Activated CD4-positive, alpha-beta memory T cell treated with anti-CD3 and anti-CD28 coated beads, Interleukin-2, amount 10 ng/mL, durations not matched to agents 7 days and 5 days (primary cell): Measurements from ENCODE around the gene NPC1L1. TPM values are rescaled to one million over a fixed set of nuclear protein-coding genes. Genes with fewer than 3 reads are reported as not detected.
A peak's percentile ranks its signal among the peaks of the same experiment; 100 is the strongest.

Source experiments
- CTCF ChIA-PET: fragments of 350-600 bp; sonication (Branson Sonifier 250); formaldehyde crosslinking; loops from one replicate; lab custom pipeline; 2021; ENCODE audit warnings: antibody characterized with exemption, inconsistent platforms; lab: Charles Lee
- POLR2A ChIA-PET: fragments of 350-600 bp; sonication (Branson Sonifier 250); formaldehyde crosslinking; loops from one replicate; lab custom pipeline; 2021; ENCODE audit warnings: antibody characterized with exemption; lab: Charles Lee
- DNase-seq: peaks from one replicate; pipeline ENCODE4 v3.0.0-alpha.2; 2020
- H3K27ac Mint-ChIP-seq: one replicate; pipeline ENCODE4 v1.8.0; 2021; ENCODE audit warnings: mild to moderate bottlenecking, mixed read lengths
- H3K27me3 Mint-ChIP-seq: one replicate; pipeline ENCODE4 v1.8.0; 2021; ENCODE audit warnings: mixed read lengths
- H3K36me3 Mint-ChIP-seq: one replicate; pipeline ENCODE4 v1.8.0; 2021; ENCODE audit warnings: low read depth, mixed read lengths
- H3K4me1 Mint-ChIP-seq: one replicate; pipeline ENCODE4 v1.8.0; 2021; ENCODE audit warnings: mixed read lengths
- H3K4me3 Mint-ChIP-seq: one replicate; pipeline ENCODE4 v1.8.0; 2021; ENCODE audit warnings: mild to moderate bottlenecking, mixed read lengths
- H3K9me3 Mint-ChIP-seq: one replicate; pipeline ENCODE4 v1.8.0; 2021; ENCODE audit warnings: mixed read lengths
- total RNA-seq, 2 experiments: library from RNA; stranded (reverse); gene quantifications; one replicate each; pipeline ENCODE4 v1.2.3, GENCODE V29; 2021

The NPC1L1 gene
- total RNA-seq, 2 experiments from 2014 or later, result not detected

DNA sequence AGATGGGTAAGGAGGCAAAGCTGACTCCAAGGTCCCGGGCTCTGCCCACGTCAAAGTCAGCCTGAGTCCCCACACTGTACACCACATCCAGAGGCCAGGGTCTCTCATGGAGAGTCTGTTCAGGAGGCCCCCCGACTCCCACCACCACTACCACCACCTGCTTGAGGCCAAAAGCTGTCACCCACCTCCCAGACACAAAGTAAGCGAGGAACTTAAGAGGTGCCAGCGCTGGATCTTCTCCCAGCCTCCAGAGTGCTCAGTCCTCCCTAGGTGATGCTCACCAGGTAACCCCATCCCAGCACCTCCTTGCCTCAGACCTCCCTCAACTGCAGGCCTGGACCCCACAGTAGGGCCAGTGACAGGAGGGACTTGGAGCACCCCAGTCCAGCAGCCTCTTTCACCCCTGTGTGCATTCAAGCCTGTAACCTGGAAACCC is 520 bp downstream of the NPC1L1 start:
- Mint-ChIP-seq H3K4me3 (no peak overlapping the region), H3K9me3 (no peaks in the 10 kb centered on the region), H3K36me3 (no peaks in the 10 kb centered on the region), H3K27ac (no peak overlapping the region), H3K27me3 (no peaks in the 10 kb centered on the region), H3K4me1 (no peaks in the 10 kb centered on the region)
- CTCF ChIA-PET, result interaction anchor here (1.6 kb wide), 1 partner anchor 25 kb away, joined by 4 read pairs; no protein-coding TSS in a partner anchor
- DNase-seq, result no peak
- POLR2A ChIA-PET, result no interaction called here

DNA sequence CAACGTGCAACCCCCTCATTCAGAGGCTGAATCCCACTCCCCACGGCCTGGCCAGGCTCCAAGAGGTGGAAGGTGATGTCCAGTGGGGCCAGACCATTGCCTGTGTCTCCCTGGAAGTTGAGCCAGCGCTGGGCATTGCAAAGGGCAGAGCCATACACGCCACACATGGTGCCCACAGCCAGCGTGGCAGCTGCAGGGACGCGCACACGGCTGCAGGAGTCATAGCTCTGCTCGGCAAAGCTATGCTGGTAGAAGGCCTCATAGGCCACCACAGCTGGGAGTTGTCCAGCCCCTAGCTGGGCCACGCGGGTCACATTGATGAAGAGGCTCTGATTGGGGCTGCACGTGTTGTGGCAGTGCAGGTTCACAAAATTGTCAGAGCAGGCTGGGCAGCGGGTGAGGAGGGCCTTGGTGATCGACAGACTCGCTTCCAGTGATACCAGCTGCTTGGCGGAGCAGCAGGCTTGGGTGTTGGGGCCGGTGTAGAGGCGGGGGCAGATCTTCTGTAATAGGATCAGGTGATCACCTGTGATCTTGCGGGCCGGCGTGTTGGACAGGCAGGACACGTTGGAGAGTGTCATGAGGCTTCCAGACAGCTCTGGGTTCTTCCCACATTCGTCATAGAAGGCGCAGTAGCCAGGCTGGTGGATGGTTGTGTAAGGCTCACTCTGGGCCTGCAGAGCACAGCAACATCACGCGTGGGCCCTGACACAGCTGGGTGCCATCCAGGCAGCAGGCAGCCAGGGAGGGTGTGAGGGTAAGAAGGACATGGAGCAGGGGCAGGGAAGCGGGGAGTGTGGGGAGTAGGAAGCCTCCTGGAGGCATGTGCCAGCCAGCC is 1.2 kb downstream of the NPC1L1 start:
- CTCF ChIA-PET, result interaction anchor here (1.6 kb wide), 1 partner anchor 26 kb away, joined by 4 read pairs; no protein-coding TSS in a partner anchor
- Mint-ChIP-seq H3K4me3 (no peak overlapping the region), H3K27ac (no peak overlapping the region), H3K4me1 (no peaks in the 10 kb centered on the region), H3K9me3 (no peaks in the 10 kb centered on the region), H3K27me3 (no peaks in the 10 kb centered on the region), H3K36me3 (no peaks in the 10 kb centered on the region)
- POLR2A ChIA-PET, result no interaction called here
- no peak for DNase-seq

DNA sequence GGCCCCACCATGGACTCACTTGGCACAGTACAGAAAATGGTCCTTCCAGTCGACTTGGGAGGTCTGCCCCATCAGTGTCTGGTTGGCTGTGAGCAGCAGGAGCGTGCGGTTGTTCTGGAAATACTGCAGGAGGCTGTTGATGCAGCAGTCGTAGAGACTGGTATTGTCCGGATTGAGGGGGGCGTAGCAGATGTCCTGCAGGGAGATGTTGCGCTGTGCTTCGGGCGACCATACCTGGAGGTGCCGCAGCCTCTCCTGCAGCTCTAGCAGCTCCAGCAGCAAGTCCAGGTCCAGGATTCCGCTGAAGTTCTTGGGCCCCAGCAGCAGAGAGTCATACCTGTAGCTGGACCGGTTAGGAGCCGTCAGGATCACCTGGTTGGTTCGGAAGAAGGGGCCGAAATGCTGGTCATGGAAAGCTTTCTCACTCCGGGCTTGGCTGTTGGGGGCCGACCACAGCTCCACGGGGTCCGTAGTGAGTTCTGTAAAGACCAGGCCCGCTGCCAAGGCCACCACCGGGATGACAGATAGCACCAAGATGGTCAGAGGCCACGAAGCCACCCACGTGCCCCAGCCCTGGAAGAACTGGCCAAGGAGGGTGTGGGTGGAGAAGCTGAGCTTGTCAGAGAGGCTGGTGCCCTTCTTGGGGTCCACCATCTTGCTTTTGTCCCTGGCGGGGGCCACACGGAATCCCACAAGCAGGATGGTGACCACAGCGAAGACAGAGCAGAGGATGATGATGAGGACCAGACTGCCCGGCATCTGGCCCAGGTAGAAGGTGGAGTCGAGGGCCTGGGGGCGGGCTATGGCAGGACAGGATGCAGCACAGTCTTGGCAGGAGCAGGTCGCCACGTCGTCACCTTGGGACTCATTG is 2.1 kb downstream of the NPC1L1 start:
- Mint-ChIP-seq H3K4me1 (no peaks in the 10 kb centered on the region), H3K36me3 (no peaks in the 10 kb centered on the region), H3K27ac (no peak overlapping the region), H3K9me3 (no peaks in the 10 kb centered on the region), H3K27me3 (no peaks in the 10 kb centered on the region), H3K4me3 (no peak overlapping the region)
- POLR2A ChIA-PET, result no interaction called here
- DNase-seq, result no peak
- CTCF ChIA-PET, result interaction anchor here (1.6 kb wide), 1 partner anchor 27 kb away, joined by 4 read pairs; no protein-coding TSS in a partner anchor

DNA sequence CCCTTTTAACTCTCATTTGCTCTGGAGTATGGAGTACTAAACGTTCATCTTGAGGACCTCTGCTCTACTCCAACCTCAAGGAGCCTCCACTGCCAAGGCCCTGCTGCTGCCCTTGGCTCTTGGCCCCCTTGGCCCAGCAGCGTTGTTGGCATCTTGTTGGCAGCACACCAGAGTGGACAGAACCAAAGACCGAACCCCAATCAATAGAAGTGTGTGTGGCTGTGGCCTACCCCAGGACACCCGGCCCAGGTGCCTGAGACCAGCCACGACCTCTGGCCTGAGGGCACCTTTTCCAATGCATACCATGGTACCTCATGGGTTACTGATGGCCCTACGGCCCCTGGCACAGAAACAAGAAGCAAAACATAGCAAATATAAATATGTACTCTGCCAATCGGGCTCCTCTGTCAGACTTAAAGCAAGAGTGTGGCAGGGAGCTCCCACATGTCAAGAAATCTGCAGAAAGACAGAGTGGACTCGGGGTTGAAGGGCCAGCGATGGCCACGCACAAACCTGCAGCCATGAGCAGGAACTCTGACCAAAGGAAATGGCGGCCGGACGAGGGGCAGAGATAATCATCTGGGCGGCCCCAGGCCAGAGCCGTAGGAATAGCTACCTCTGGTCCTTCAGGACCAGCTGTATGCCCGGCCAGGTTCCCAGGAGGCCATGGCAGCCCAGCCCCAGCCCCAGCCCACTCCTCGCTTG is 2.9 kb downstream of the NPC1L1 start:
- H3K27ac Mint-ChIP-seq, result no peak overlapping the region
- POLR2A ChIA-PET, result no interaction called here
- H3K36me3 Mint-ChIP-seq, result no peaks in the 10 kb centered on the region
- no peak overlapping the region for H3K4me3 Mint-ChIP-seq
- no peaks in the 10 kb centered on the region for H3K4me1 Mint-ChIP-seq
- CTCF ChIA-PET, result no interaction called here
- no peak for DNase-seq
- no peaks in the 10 kb centered on the region for H3K27me3 Mint-ChIP-seq
- no peaks in the 10 kb centered on the region for H3K9me3 Mint-ChIP-seq

DNA sequence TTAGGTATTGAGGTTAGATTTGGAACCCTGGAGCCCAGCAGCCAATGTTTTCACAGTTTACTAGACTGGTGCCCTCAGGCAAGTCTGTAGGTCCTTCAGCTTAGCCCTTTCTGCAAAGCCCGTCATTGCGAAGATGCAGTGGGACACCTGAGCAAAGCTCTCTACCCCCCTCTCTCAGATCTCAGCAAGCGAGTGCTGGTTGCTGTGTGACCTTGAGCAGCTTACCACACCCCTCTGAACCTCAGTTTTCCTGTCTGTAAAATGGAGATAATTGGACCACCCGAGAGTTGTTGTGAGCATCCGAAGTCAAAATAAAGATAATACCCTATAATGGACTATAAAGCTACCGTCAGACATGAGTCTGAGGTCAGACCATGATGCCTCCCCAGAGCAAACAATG is 3.7 kb downstream of the NPC1L1 start:
- CTCF ChIA-PET, result interaction anchor here (1.5 kb wide), 1 partner anchor 8 kb away, joined by 5 read pairs; no protein-coding TSS in a partner anchor
- Mint-ChIP-seq H3K4me1 (no peaks in the 10 kb centered on the region), H3K36me3 (no peaks in the 10 kb centered on the region)

DNA sequence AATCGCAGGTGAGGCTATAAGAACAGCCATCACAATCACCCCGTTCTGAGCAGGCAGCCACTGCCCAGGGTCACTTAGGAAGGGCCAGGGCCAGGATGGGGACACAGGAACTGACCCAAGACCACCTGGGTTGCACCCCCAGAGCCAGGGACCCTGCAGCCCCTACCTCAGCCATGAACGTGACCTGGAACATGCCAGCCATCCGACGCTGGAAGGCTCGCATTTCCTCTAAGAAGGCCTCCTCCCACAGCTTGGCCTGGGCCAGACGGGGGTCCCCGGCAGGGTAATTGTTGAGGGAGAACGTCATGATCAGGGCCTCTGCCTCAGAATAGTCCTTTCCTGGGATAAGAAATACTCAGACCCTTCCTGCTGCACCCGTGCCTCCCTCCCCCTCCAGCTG is 5.0 kb downstream of the NPC1L1 start:
- Mint-ChIP-seq H3K4me1 (peaks cover 1% of the 10 kb centered on the region), H3K4me3 (no peak overlapping the region), H3K27me3 (no peaks in the 10 kb centered on the region), H3K9me3 (no peaks in the 10 kb centered on the region), H3K27ac (no peak overlapping the region), H3K36me3 (no peaks in the 10 kb centered on the region)
- DNase-seq, result no peak
- CTCF ChIA-PET, result interaction anchor here (1.5 to 2.4 kb wide), 2 partner anchors 10 to 45 kb away, joined by 5 to 8 read pairs; partner anchors contain the start of gene NUDCD3
- POLR2A ChIA-PET, result no interaction called here

More for the DNA sequence above, 3.7 kb downstream of the NPC1L1 start:
- POLR2A ChIA-PET, result no interaction called here
- no peaks in the 10 kb centered on the region for H3K9me3 Mint-ChIP-seq
- no peak for DNase-seq
- H3K4me3 Mint-ChIP-seq, result no peak overlapping the region
- H3K27me3 Mint-ChIP-seq, result no peaks in the 10 kb centered on the region
- no peak overlapping the region for H3K27ac Mint-ChIP-seq

DNA sequence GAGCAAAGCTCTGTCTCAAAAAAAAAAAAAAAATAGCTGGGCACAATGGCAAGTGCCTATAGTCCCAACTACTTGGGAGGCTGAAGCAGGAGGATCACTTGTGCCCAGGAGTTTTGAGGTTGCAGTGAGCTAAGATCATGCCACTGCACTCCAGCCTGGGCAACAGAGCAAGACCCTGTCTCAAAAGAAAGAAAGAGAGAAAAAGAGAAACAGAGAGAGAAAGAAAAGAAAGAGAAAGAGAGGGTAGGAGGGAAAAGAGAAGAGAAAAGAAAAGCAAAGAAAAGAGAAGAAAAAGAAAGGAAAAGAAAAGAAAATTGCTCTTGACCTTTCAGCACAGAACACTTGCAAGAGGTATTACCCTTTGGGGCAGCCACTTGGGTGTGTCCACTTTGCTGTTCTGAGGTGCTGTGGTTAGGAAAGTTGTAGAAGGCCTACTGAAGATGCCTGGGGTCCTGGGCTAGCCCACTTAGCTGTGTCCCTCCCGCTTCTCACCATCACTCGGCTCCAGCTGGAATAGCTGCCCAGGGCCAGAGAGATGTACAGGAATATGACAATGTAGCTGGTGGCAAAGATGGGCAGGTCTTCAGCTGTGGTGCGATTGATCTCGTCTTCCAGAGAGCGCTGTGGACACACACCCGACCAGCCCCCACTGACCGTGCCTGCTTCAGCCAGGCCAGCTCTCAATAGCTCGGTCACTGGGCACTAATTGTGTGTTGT is 5.6 kb downstream of the NPC1L1 start:
- H3K9me3 Mint-ChIP-seq, result no peaks in the 10 kb centered on the region
- peaks cover 1% of the 10 kb centered on the region for H3K4me1 Mint-ChIP-seq
- ChIA-PET CTCF (interaction anchor here (0.8 to 2.4 kb wide), 10 partner anchors 8 to 300 kb away, joined by 3 to 8 read pairs (median 6); partner anchors contain the start of gene NUDCD3), POLR2A (interaction anchor here (1.6 kb wide), 1 partner anchor 46 kb away, joined by 4 read pairs; no protein-coding TSS in a partner anchor)
- H3K36me3 Mint-ChIP-seq, result no peaks in the 10 kb centered on the region
- H3K27me3 Mint-ChIP-seq, result no peaks in the 10 kb centered on the region
- H3K27ac Mint-ChIP-seq, result no peak overlapping the region
- no peak for DNase-seq
- H3K4me3 Mint-ChIP-seq, result no peak overlapping the region

DNA sequence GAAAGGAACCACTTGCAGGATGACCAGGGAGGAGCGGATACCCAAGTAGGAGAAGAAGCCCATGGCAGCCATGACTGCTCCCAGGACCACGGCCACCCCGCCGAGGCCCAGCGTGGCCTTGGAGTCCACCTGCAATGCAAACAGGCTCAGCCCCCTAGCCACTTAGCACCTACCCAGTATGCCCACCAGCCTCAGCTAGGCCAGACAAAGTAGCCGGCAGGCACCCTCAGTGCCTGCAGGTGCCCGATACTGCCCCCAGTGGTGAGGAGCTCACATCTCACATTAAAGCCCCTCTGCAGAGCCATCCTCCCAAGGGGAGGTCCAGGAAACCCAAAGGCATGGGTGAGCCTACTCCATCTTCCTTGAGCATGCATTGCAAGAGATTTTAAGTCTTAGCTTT is 6.6 kb downstream of the NPC1L1 start:
- H3K4me3 Mint-ChIP-seq, result no peak overlapping the region
- no peaks in the 10 kb centered on the region for H3K27me3 Mint-ChIP-seq
- ChIA-PET CTCF (interaction anchor here (0.5 to 2.4 kb wide), 21 partner anchors 9 to 629 kb away, joined by 3 to 8 read pairs (median 4); partner anchors contain the start of genes DDX56 and NUDCD3), POLR2A (interaction anchor here (0.8 to 1.6 kb wide), 3 partner anchors 15 to 73 kb away, joined by 3 to 4 read pairs (median 3); no protein-coding TSS in a partner anchor)
- peak; percentile 51 for DNase-seq
- H3K9me3 Mint-ChIP-seq, result no peaks in the 10 kb centered on the region
- no peaks in the 10 kb centered on the region for H3K36me3 Mint-ChIP-seq
- H3K4me1 Mint-ChIP-seq, result peaks cover 1% of the 10 kb centered on the region
- no peak overlapping the region for H3K27ac Mint-ChIP-seq

DNA sequence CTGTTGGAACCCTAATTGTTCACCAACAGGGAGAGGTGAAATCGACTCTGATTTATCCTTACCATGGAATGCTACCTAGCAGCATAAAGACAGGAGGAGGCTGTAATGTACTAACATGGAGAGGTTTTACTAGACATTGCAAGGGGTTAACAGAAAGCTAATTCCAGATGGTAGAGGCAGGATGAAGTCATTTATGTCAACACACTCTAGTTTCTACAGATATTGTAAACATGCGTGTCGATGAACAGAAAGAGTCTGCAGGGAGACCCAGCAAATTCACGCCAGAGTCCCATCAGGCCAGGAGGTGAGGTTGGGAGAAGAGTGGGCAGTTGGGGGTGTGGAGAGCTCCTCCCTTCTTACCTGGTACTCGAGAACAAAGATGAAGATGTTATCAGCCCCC is 7.0 kb downstream of the NPC1L1 start:
- CTCF ChIA-PET, result interaction anchor here (0.5 to 2.4 kb wide), 16 partner anchors 10 to 301 kb away, joined by 3 to 8 read pairs (median 4); partner anchors contain the start of genes DDX56 and NUDCD3
- H3K4me1 Mint-ChIP-seq, result peaks cover 1% of the 10 kb centered on the region
- H3K9me3 Mint-ChIP-seq, result no peaks in the 10 kb centered on the region
- no peak for DNase-seq
- POLR2A ChIA-PET, result interaction anchor here (0.8 to 1.6 kb wide), 3 partner anchors 15 to 73 kb away, joined by 3 to 4 read pairs (median 3); no protein-coding TSS in a partner anchor
- no peak overlapping the region for H3K27ac Mint-ChIP-seq
- H3K4me3 Mint-ChIP-seq, result no peak overlapping the region
- no peaks in the 10 kb centered on the region for H3K27me3 Mint-ChIP-seq
- H3K36me3 Mint-ChIP-seq, result no peaks in the 10 kb centered on the region

DNA sequence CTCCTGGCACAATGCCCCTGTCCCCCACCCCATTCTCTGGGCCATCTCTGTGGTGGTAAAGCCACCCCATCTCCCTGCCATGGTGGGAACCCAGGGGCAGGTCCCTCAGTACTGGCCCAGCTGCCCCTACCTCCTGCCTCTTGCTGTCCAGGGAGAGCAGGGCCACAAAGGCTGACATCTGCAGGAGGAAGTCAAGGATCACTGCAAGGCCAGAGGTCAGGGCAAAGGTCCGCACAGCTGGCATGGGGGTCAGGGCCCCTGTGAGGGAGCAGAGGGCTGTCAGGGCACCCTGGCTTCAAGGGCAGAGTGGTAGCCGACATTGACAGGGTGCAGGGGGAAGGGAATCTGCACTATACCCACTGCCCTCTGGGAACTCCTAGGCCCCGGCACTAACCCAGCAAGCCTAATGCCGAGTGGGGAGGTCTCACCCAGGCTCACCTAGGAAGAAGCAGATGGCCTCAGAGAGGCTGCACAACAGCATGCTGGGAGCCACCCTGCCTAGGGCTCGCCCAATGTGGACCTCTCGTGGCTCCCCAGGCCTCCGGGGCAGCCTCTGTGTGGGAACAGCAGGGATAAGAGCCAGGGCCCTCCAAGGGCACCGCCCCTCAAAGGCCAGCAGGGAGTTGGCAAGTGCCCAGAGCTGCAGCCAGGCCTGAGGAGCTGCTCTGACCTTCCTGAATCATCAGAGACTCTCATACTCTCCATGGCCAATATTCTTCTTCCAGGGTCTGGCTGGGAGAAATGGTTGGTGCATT is 7.7 kb downstream of the NPC1L1 start:
- Mint-ChIP-seq H3K27ac (no peak overlapping the region), H3K9me3 (peaks cover under 1% of the 10 kb centered on the region), H3K36me3 (no peaks in the 10 kb centered on the region), H3K4me3 (no peak overlapping the region), H3K27me3 (peaks cover under 1% of the 10 kb centered on the region), H3K4me1 (peaks cover 1% of the 10 kb centered on the region)
- CTCF ChIA-PET, result interaction anchor here (1.5 to 2.4 kb wide), 3 partner anchors 11 to 42 kb away, joined by 4 to 8 read pairs (median 6); partner anchors contain the start of gene NUDCD3
- POLR2A ChIA-PET, result interaction anchor here (1.3 to 1.6 kb wide), 2 partner anchors 16 to 44 kb away, joined by 3 to 4 read pairs; no protein-coding TSS in a partner anchor
- DNase-seq, result no peak
